HEK293T (cell line): ENCODE results near the gene DHRS1.

Source experiments
- CTCF ChIA-PET: fragments of 350-600 bp; formaldehyde crosslinking; extraction: SDS; loops from one replicate; lab custom pipeline; 2021; ENCODE audit warnings: antibody characterized with exemption, inconsistent platforms; lab: Yijun Ruan, JAX
- POLR2A ChIA-PET: fragments of 350-600 bp; formaldehyde crosslinking; extraction: SDS; loops from one replicate; lab custom pipeline; 2020; ENCODE audit warnings: antibody characterized with exemption, inconsistent platforms; lab: Yijun Ruan, JAX
- DNase-seq: peaks from one replicate; pipeline ENCODE4 v3.0.0; 2012; ENCODE audit warnings: mixed read lengths; ENCODE audit errors: extremely low spot score
- ARNT ChIP-seq: fragments of 450-650 bp; IDR thresholded peaks from 2 replicates; pipeline ENCODE4 v1.6.1; 2017; ENCODE audit warnings: mild to moderate bottlenecking
- BHLHE40 ChIP-seq: fragments of 450-650 bp; IDR thresholded peaks from 2 replicates; pipeline ENCODE4 v1.6.1; 2016; ENCODE audit warnings: mild to moderate bottlenecking, moderate library complexity, borderline replicate concordance
- CTBP1 ChIP-seq: fragments of 450-650 bp; IDR thresholded peaks from 2 replicates; pipeline ENCODE4 v1.6.1; 2016; ENCODE audit warnings: borderline replicate concordance
- ELF4 ChIP-seq: fragments of 450-650 bp; IDR thresholded peaks from 2 replicates; pipeline ENCODE4 v1.6.1; 2017; ENCODE audit warnings: antibody characterized with exemption
- FOXA1 ChIP-seq: fragments of 450-650 bp; IDR thresholded peaks from 2 replicates; pipeline ENCODE4 v1.6.1; 2016; ENCODE audit warnings: mild to moderate bottlenecking
- FOXK2 ChIP-seq: fragments of 450-650 bp; IDR thresholded peaks from 2 replicates; pipeline ENCODE4 v1.6.1; 2016; ENCODE audit warnings: mild to moderate bottlenecking
- FOXM1 ChIP-seq: fragments of 450-650 bp; IDR thresholded peaks from 2 replicates; pipeline ENCODE4 v1.6.1; 2017; ENCODE audit warnings: mild to moderate bottlenecking, borderline replicate concordance
- HDGF ChIP-seq: fragments of 450-650 bp; IDR thresholded peaks from 2 replicates; pipeline ENCODE4 v1.6.1; 2017; ENCODE audit warnings: antibody characterized with exemption, borderline replicate concordance
- L3MBTL2 ChIP-seq: fragments of 450-650 bp; conservative IDR thresholded peaks from 2 replicates; pipeline ENCODE4 v1.6.1; 2016; ENCODE audit warnings: mild to moderate bottlenecking
- LEF1 ChIP-seq: fragments of 450-650 bp; IDR thresholded peaks from 2 replicates; pipeline ENCODE4 v1.6.1; 2017; ENCODE audit warnings: mild to moderate bottlenecking, borderline replicate concordance
- NFRKB ChIP-seq: fragments of 450-650 bp; IDR thresholded peaks from 2 replicates; pipeline ENCODE4 v1.6.1; 2016; ENCODE audit warnings: mild to moderate bottlenecking, moderate library complexity
- PKNOX1 ChIP-seq: fragments of 450-650 bp; IDR thresholded peaks from 2 replicates; pipeline ENCODE4 v1.6.1; 2016
- SP1 ChIP-seq: fragments of 450-650 bp; IDR thresholded peaks from 2 replicates; pipeline ENCODE4 v1.6.1; 2017
- SUZ12 ChIP-seq: fragments of 450-650 bp; IDR thresholded peaks from 2 replicates; pipeline ENCODE4 v1.6.1; 2016; ENCODE audit warnings: mild to moderate bottlenecking
- TARDBP ChIP-seq: fragments of 450-650 bp; IDR thresholded peaks from 2 replicates; pipeline ENCODE4 v1.6.1; 2016
- ZNF384 ChIP-seq: fragments of 450-650 bp; IDR thresholded peaks from 2 replicates; pipeline ENCODE4 v1.6.1; 2016

The DHRS1 gene

GRCh38 chr14:24282736-24283135 lies 16.8 kb downstream of the DHRS1 start:
- TF ChIP-seq ARNT: no peak
- no peak for TF ChIP-seq FOXM1
- TF ChIP-seq ELF4: no peak
- TF ChIP-seq TARDBP: no peak
- no peak for TF ChIP-seq HDGF
- TF ChIP-seq SUZ12: no peak
- no peak for TF ChIP-seq SP1
- no peak for TF ChIP-seq BHLHE40
- no peak for TF ChIP-seq FOXA1
- no peak for TF ChIP-seq ZNF384
- no peak for TF ChIP-seq NFRKB
- TF ChIP-seq CTBP1: no peak
- TF ChIP-seq PKNOX1: no peak
- TF ChIP-seq L3MBTL2: no peak
- ChIA-PET CTCF (interaction anchor here (0.6 kb wide), 1 partner anchor 40 kb away, joined by 3 read pairs; no protein-coding TSS in a partner anchor), POLR2A (interaction anchor here (1.2 to 5.3 kb wide), 3 partner anchors 11 to 40 kb away, joined by 3 to 39 read pairs (median 6); partner anchors contain the start of genes DHRS1, NOP9, RABGGTA and TINF2)
- DNase-seq: no peak

- POLR2A ChIA-PET: interaction anchor here (1.6 to 5.3 kb wide), 2 partner anchors 10 to 39 kb away, joined by 6 to 39 read pairs; partner anchors contain the start of genes RABGGTA and TINF2
- TF ChIP-seq HDGF (no peak), FOXA1 (no peak), SP1 (no peak), TARDBP (no peak), CTBP1 (no peak), FOXM1 (no peak), L3MBTL2 (no peak), NFRKB (no peak), FOXK2 (no peak), SUZ12 (no peak)
- DNase-seq: no peak
- CTCF ChIA-PET: interaction anchor here (1.2 kb wide), 1 partner anchor 10 kb away, joined by 5 read pairs; the partner anchor contains the start of gene RABGGTA
Observed at GRCh38 chr14:24281636-24282035, 17.9 kb downstream of the DHRS1 start.

- ChIA-PET CTCF (interaction anchor here (0.6 to 1.2 kb wide), 3 partner anchors 9 to 51 kb away, joined by 3 to 5 read pairs (median 4); partner anchors contain the start of gene RABGGTA), POLR2A (interaction anchor here (1.6 to 5.3 kb wide), 2 partner anchors 9 to 38 kb away, joined by 6 to 39 read pairs; partner anchors contain the start of genes RABGGTA and TINF2)
- TF ChIP-seq PKNOX1 (no peak), ARNT (no peak), ZNF384 (no peak), L3MBTL2 (no peak), BHLHE40 (no peak), CTBP1 (no peak), SUZ12 (no peak)
- no peak for DNase-seq
Observed at GRCh38 chr14:24280797-24281460, 18.7 kb downstream of the DHRS1 start.

GRCh38 chr14:24279301-24280186 lies 20.0 kb downstream of the DHRS1 start:
- no peak for TF ChIP-seq ELF4
- TF ChIP-seq FOXA1: no peak
- no peak for TF ChIP-seq PKNOX1
- TF ChIP-seq HDGF: no peak
- no peak for TF ChIP-seq SUZ12
- no peak for TF ChIP-seq L3MBTL2
- TF ChIP-seq LEF1: no peak
- TF ChIP-seq CTBP1: no peak
- no peak for TF ChIP-seq FOXM1
- TF ChIP-seq BHLHE40: no peak
- TF ChIP-seq SP1: no peak
- TF ChIP-seq ZNF384: no peak
- TF ChIP-seq FOXK2: no peak
- no peak for TF ChIP-seq NFRKB
- TF ChIP-seq TARDBP: no peak
- CTCF ChIA-PET: interaction anchor here (1.1 kb wide), 1 partner anchor 52 kb away, joined by 3 read pairs; no protein-coding TSS in a partner anchor
- DNase-seq: no peak
- POLR2A ChIA-PET: interaction anchor here (5.3 kb wide), 1 partner anchor 8 kb away, joined by 39 read pairs; the partner anchor contains the start of gene RABGGTA

- no peak for DNase-seq
- ChIA-PET POLR2A (interaction anchor here (0.8 kb wide), 1 partner anchor 36 kb away, joined by 3 read pairs; the partner anchor contains the start of gene TINF2), CTCF (no interaction called here)
- TF ChIP-seq BHLHE40 (no peak), ARNT (no peak), NFRKB (no peak), LEF1 (no peak), FOXK2 (no peak), ZNF384 (no peak), TARDBP (no peak), L3MBTL2 (no peak), SP1 (no peak), FOXM1 (no peak), HDGF (no peak), CTBP1 (no peak), FOXA1 (no peak), SUZ12 (no peak), PKNOX1 (no peak), ELF4 (no peak)
Observed at GRCh38 chr14:24278424-24278823, 21.2 kb downstream of the DHRS1 start.
